ENCODE measurements around the gene OVOL1. TPM values are rescaled to one million over a fixed set of nuclear protein-coding genes. Genes with fewer than 3 reads are reported as not detected.
A peak's percentile ranks its signal among the peaks of the same experiment; 100 is the strongest.

OVOL1 gene
- total RNA-seq, 1 experiment from 2014 or later: 17.1 TPM

DNA sequence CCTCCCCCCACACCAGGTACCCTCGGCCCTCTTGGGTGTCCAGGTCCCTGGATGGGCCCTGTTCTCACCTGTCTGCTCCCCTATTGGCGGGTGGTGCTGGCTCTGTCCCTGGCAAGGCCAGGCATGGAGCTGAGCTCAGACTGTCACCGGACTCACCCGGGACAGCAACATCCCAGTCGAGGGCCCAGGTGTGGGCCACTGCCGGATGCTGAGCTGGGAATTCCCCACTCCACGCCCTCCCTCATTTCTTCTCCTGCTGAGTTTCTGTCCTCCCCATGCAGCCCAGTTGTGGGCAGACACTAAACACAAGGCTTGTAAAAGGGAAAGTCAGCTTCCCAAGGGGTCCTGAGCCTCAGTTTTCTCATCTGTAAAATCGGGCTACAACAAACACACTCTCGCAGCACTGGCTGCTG, 4.0 kb upstream of the OVOL1 start:
- H3K4me1 ChIP-seq (ENCODE audit: insufficient read depth, low read length): peaks cover 26% of the 10 kb centered on the region
- DNase-seq (no peak), ATAC-seq (no peak)
- POLR2A ChIA-PET (ENCODE audit: unreplicated experiment): no interaction called here
- H3K36me3 ChIP-seq (ENCODE audit: low read depth, low read length): peaks cover 4% of the 10 kb centered on the region; the same call in 1 of the 2 replicates
- no peak overlapping the region for H3K9ac ChIP-seq (ENCODE audit: low read length)
- H3K9me2 ChIP-seq (replicated peaks; ENCODE audit: low read length): no peaks in the 10 kb centered on the region
- no peak overlapping the region for H3K4me3 ChIP-seq (ENCODE audit: low read length)
- H3K27ac ChIP-seq (ENCODE audit: low read length): no peak overlapping the region
- TF ChIP-seq EZH2 (IDR thresholded peaks at IDR 0.05; ENCODE audit: low read length, unreplicated experiment) (no peak), EZH2phosphoT487 (IDR thresholded peaks at IDR 0.05; ENCODE audit: borderline replicate concordance, low read length) (no peak)
- peaks cover 31% of the 10 kb centered on the region for H3K79me2 ChIP-seq (ENCODE audit: low read length)
- no peaks in the 10 kb centered on the region for H3K9me3 ChIP-seq (ENCODE audit: low read length)
- peaks cover 20% of the 10 kb centered on the region for H4K20me1 ChIP-seq (ENCODE audit: low read length)
- CTCF ChIA-PET: interaction anchor here (1.1 kb wide), 1 partner anchor 35 kb away, joined by 3 read pairs; no protein-coding TSS in a partner anchor
- no TSS peak for BruUV-seq (replicated peaks)
- no peaks in the 10 kb centered on the region for H3F3A ChIP-seq (ENCODE audit: low read length, unreplicated experiment)
- H3K27me3 ChIP-seq (ENCODE audit: low read length): no peaks in the 10 kb centered on the region; the same call in 1 of the 2 replicates
- no peak overlapping the region for H2AFZ ChIP-seq (ENCODE audit: low read length)
- no peak overlapping the region for H3K4me2 ChIP-seq (ENCODE audit: low read length)
- intact Hi-C loops (cut with micrococcal nuclease): no loop called here

DNA sequence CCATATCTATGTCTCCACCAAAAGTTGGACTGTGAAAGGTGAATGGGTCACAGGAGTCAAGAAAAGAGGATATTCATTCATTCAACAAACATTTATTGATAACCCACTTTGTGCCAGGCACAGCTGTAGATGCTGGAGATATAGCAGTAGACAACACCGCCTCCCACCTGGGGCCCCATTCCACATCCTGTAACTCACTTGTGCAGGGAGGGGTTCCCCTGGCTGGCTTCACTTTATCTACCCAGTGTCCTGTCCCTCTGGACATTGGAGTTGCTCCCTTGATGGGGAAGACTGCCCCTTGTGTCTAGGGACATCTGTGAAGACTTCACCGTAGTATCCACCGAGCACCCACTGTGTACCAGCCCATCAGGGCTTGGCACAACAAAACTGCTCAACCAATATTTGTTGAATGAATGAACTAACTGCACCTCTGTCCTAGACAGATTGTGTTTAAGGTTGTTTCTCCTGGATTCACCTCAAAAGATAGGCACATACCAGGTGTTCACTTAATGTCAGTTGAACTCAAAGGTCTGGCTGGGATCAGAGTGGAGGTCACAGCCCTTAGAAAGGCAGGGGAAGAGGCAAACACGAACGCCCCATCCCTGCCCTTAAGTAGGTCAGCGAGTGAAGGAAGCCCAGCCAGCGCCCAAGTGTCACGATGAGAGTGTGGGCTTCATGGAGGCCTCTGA, 1.4 kb upstream of the OVOL1 start:
- Histone ChIP-seq H3K79me2 (ENCODE audit: low read length) (peaks cover 30% of the 10 kb centered on the region), H3F3A (ENCODE audit: low read length, unreplicated experiment) (no peaks in the 10 kb centered on the region), H3K9ac (ENCODE audit: low read length) (no peak overlapping the region), H3K4me3 (ENCODE audit: low read length) (no peak overlapping the region), H3K36me3 (ENCODE audit: low read depth, low read length) (no peaks in the 10 kb centered on the region), H3K4me2 (ENCODE audit: low read length) (no peak overlapping the region), H2AFZ (ENCODE audit: low read length) (no peak overlapping the region), H4K20me1 (ENCODE audit: low read length) (peaks cover 18% of the 10 kb centered on the region; the same call in 1 of the 2 replicates), H3K9me2 (replicated peaks; ENCODE audit: low read length) (no peaks in the 10 kb centered on the region), H3K27ac (ENCODE audit: low read length) (no peak overlapping the region), H3K9me3 (ENCODE audit: low read length) (no peaks in the 10 kb centered on the region), H3K27me3 (ENCODE audit: low read length) (no peaks in the 10 kb centered on the region; the same call in 1 of the 2 replicates), H3K4me1 (ENCODE audit: insufficient read depth, low read length) (peaks cover 41% of the 10 kb centered on the region)
- ATAC-seq (no peak), DNase-seq (no peak)
- no peak for TF ChIP-seq EZH2phosphoT487 (IDR thresholded peaks at IDR 0.05; ENCODE audit: borderline replicate concordance, low read length)
- TF ChIP-seq, protein P1, sequence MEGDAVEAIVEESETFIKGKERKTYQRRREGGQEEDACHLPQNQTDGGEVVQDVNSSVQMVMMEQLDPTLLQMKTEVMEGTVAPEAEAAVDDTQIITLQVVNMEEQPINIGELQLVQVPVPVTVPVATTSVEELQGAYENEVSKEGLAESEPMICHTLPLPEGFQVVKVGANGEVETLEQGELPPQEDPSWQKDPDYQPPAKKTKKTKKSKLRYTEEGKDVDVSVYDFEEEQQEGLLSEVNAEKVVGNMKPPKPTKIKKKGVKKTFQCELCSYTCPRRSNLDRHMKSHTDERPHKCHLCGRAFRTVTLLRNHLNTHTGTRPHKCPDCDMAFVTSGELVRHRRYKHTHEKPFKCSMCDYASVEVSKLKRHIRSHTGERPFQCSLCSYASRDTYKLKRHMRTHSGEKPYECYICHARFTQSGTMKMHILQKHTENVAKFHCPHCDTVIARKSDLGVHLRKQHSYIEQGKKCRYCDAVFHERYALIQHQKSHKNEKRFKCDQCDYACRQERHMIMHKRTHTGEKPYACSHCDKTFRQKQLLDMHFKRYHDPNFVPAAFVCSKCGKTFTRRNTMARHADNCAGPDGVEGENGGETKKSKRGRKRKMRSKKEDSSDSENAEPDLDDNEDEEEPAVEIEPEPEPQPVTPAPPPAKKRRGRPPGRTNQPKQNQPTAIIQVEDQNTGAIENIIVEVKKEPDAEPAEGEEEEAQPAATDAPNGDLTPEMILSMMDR (conservative IDR thresholded peaks at IDR 0.05; ENCODE audit: low read depth, low read length): no peak
- TF ChIP-seq EZH2 (IDR thresholded peaks at IDR 0.05; ENCODE audit: low read length, unreplicated experiment): no peak
- ChIA-PET POLR2A (ENCODE audit: unreplicated experiment) (no interaction called here), CTCF (no interaction called here)
- intact Hi-C loops (cut with micrococcal nuclease): no loop called here
- BruUV-seq (replicated peaks): no TSS peak

DNA sequence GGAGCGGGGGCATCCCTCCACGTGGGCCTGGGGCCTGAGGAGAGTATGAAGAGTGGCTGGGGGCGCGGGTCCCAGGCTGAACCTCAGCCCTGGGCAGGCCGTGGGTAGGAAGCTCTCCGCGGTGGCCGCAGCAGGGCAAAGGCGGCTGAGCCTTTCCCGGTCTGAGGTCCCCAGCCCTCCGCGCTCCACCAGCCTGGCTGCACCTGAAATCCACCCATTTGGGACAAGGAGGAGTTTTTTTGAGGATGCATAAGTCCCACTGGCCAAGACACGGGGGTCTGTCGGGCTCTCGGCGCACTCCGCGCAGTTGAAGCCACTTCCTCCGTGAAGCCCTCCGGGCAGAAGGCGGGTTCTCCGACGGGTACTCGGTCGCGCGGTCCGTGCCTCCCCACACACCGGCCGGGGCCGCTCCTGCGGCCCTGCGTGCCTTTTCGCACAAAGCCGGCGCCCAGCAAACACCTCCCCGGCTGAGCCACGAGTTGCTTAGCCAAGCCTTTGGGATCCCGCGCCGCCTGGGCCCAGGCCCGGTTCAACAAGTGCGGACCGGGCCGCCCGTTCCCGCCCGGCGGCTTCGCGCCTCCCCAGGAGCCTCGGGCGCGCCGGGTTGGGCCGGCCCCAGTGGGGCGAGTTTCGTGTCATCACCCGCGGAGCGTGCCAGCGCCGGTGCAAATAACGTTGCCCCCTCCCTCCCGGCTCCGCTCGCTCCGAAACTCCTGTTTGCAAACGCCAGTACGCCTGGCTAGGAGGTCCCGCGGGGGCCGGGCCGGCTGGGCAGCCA, 666 bp upstream of the OVOL1 start:
- POLR2A ChIA-PET (ENCODE audit: unreplicated experiment): interaction anchor here (0.8 kb wide), 1 partner anchor 171 kb away, joined by 5 read pairs; no protein-coding TSS in a partner anchor
- ATAC-seq (no peak; the same call in 1 of the 2 replicates), DNase-seq (no peak)
- no peaks in the 10 kb centered on the region for H3K36me3 ChIP-seq (ENCODE audit: low read depth, low read length)
- peak overlapping the region; percentile 63 for H3K4me3 ChIP-seq (ENCODE audit: low read length)
- no peaks in the 10 kb centered on the region; the same call in 1 of the 2 replicates for H3K27me3 ChIP-seq (ENCODE audit: low read length)
- no peak overlapping the region for H3K9ac ChIP-seq (ENCODE audit: low read length)
- no peak overlapping the region for H3K27ac ChIP-seq (ENCODE audit: low read length)
- BruUV-seq (replicated peaks): no TSS peak
- peaks cover 36% of the 10 kb centered on the region for H3K79me2 ChIP-seq (ENCODE audit: low read length)
- no peaks in the 10 kb centered on the region for H3F3A ChIP-seq (ENCODE audit: low read length, unreplicated experiment)
- H3K9me3 ChIP-seq (ENCODE audit: low read length): no peaks in the 10 kb centered on the region
- TF ChIP-seq, protein P1 (conservative IDR thresholded peaks at IDR 0.05; ENCODE audit: low read depth, low read length): no peak
- TF ChIP-seq EZH2phosphoT487 (IDR thresholded peaks at IDR 0.05; ENCODE audit: borderline replicate concordance, low read length) (no peak), EZH2 (IDR thresholded peaks at IDR 0.05; ENCODE audit: low read length, unreplicated experiment) (no peak)
- intact Hi-C loops (cut with micrococcal nuclease): no loop called here
- peaks cover 19% of the 10 kb centered on the region; the same call in 1 of the 2 replicates for H4K20me1 ChIP-seq (ENCODE audit: low read length)
- CTCF ChIA-PET: interaction anchor here (0.6 kb wide), 1 partner anchor 125 kb away, joined by 3 read pairs; no protein-coding TSS in a partner anchor
- H2AFZ ChIP-seq (ENCODE audit: low read length): peak overlapping the region; percentile 77
- peak overlapping the region; percentile 81 for H3K4me2 ChIP-seq (ENCODE audit: low read length)
- H3K4me1 ChIP-seq (ENCODE audit: insufficient read depth, low read length): peaks cover 49% of the 10 kb centered on the region
- H3K9me2 ChIP-seq (replicated peaks; ENCODE audit: low read length): no peaks in the 10 kb centered on the region

Measured in PC-3 (cell line).